Breast epithelium (tissue), 4 donors: ENCODE data around the gene OTUB2. TPM values are rescaled to one million over a fixed set of nuclear protein-coding genes. Genes with fewer than 3 reads are reported as not detected.

Experiments
- DNase-seq, 2 donors: peaks; one replicate each; pipeline ENCODE4 v3.0.0-alpha.2; 2019; ENCODE audit warnings: low spot score in 2 of 2
- H3K27ac ChIP-seq, 2 donors: fragments of 200-600 bp; sonication (generic) in 1 of 2; one replicate each; pipeline ENCODE4 v1.5.1; 2016 to 2019; ENCODE audit warnings: mild to moderate bottlenecking in 1 of 2
- H3K27me3 ChIP-seq, 2 donors: fragments of 200-600 bp; sonication (generic) in 1 of 2; one replicate each; pipeline versions ENCODE4 v1.5.1 to v1.6.0; 2017 to 2019; ENCODE audit warnings: control low read depth in 1 of 2, mild to moderate bottlenecking in 1 of 2
- H3K36me3 ChIP-seq: fragments of 200-600 bp; one replicate; pipeline ENCODE4 v1.5.1; 2019
- H3K4me1 ChIP-seq, 2 donors: fragments of 200-600 bp; sonication (generic); one replicate each; pipeline ENCODE4 v1.5.1; 2016 to 2019; ENCODE audit warnings: control low read depth in 1 of 2
- H3K4me3 ChIP-seq, 3 donors: fragments of 200-600 bp; sonication (generic); 1 replicate in 2 of 3; 2 replicates in 1 of 3; pipeline ENCODE4 v1.5.1; 2016 to 2019; ENCODE audit warnings: mild to moderate bottlenecking in 3 of 3, moderate library complexity in 2 of 3
- H3K9me3 ChIP-seq, 2 donors: fragments of 200-600 bp; sonication (generic) in 1 of 2; one replicate each; pipeline ENCODE4 v1.5.1; 2016 to 2019; ENCODE audit warnings: control low read depth in 1 of 2
- POLR2A ChIP-seq: fragments of 450-650 bp; IDR thresholded peaks from one replicate; pipeline ENCODE4 v1.6.1; 2016; ENCODE audit warnings: antibody characterized with exemption, mild to moderate bottlenecking, moderate library complexity
- POLR2AphosphoS5 ChIP-seq, 3 donors: sonication (generic); formaldehyde crosslinking; IDR thresholded peaks; one replicate each; pipeline ENCODE4 v1.6.1; 2017; ENCODE audit warnings: antibody characterized with exemption in 3 of 3
- intact Hi-C: fragments of 100-400 bp; cut with DNase I; formaldehyde crosslinking; loops from one replicate; pipeline ENCODE4 v1.15.1; 2023; ENCODE audit warnings: low total_unique reads
- total RNA-seq, 3 donors: library from RNA; depleted of rRNA; stranded (reverse); fragments of >200 nt; gene quantifications; one replicate each; pipeline ENCODE4 v1.1.0, GENCODE V29; 2016
- TF ChIP-seq, protein P1 (sequence below), 3 donors: fragments of 450-650 bp; IDR thresholded peaks; one replicate each; pipeline ENCODE4 v1.5.1; 2016 to 2017; ENCODE audit warnings: antibody characterized with exemption in 3 of 3, mild to moderate bottlenecking in 3 of 3, moderate library complexity in 3 of 3

OTUB2 gene
- total RNA-seq, 3 donors from 2014 or later, result 0.64 to 1.6 (median 0.73) TPM

DNA sequence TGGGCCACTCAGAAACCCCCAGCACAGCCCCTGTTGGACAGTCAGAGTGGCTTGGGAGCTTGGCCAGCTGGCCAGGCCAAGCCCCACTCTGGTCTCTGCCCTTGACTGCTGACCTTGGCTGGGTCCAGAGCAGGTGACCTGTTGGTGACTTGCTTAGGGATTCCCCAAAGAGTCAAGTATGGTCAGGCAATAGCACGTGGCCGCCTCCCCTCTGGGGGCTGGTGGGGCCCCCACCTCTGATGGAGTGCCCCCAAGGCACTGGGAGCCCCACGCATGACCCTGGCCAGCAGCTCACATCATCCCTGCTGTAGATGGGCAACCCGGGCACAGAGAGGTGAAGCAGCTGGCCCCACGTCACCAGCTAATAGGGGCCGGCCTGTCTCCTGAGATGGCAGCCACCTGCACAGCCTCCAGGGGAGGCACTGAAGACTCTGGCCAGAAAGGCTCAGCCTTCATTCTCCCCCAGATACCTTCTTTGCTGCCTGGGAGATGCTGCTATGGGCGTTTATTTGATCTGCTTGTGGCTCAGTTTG lies 27.2 kb upstream of the OTUB2 start:
- Histone ChIP-seq H3K4me3 (no peak overlapping the region), H3K9me3 (no peaks in the 10 kb centered on the region), H3K27ac (no peak overlapping the region), H3K36me3 (no peaks in the 10 kb centered on the region), H3K27me3 (peaks cover 0 to 10% of the 10 kb centered on the region in 2 donors), H3K4me1 (no peaks in the 10 kb centered on the region)
- TF ChIP-seq POLR2AphosphoS5 (IDR thresholded peaks at IDR 0.05) (no peak), POLR2A (no peak)
- TF ChIP-seq, protein P1, sequence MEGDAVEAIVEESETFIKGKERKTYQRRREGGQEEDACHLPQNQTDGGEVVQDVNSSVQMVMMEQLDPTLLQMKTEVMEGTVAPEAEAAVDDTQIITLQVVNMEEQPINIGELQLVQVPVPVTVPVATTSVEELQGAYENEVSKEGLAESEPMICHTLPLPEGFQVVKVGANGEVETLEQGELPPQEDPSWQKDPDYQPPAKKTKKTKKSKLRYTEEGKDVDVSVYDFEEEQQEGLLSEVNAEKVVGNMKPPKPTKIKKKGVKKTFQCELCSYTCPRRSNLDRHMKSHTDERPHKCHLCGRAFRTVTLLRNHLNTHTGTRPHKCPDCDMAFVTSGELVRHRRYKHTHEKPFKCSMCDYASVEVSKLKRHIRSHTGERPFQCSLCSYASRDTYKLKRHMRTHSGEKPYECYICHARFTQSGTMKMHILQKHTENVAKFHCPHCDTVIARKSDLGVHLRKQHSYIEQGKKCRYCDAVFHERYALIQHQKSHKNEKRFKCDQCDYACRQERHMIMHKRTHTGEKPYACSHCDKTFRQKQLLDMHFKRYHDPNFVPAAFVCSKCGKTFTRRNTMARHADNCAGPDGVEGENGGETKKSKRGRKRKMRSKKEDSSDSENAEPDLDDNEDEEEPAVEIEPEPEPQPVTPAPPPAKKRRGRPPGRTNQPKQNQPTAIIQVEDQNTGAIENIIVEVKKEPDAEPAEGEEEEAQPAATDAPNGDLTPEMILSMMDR (IDR thresholded peaks at IDR 0.05), result no peak
- DNase-seq, result no peak
- intact Hi-C loops, result no loop called here

DNA sequence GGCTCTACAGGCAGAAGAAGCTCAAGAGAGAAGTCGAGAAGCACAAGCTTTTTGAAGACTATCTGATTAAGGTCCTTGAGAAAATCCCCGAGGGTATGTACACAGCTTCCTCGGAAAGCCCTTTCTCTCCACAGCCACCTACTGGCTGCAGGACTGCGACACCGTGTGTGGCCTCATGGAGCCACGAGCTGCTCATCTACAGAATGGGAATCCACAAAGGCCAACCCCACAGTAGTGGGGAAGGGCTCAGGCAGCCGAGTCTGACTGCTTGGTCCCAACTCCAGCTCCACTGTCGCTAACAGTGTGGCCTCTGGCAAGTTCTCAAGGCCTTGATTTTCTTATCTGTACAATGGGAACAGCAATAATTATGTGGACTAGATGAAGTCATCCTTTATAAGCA lies 26.6 kb upstream of the OTUB2 start:
- Histone ChIP-seq H3K27ac (no peak overlapping the region), H3K4me1 (no peaks in the 10 kb centered on the region), H3K4me3 (no peak overlapping the region), H3K27me3 (peaks cover 0 to 15% of the 10 kb centered on the region in 2 donors), H3K9me3 (no peaks in the 10 kb centered on the region), H3K36me3 (no peaks in the 10 kb centered on the region)
- intact Hi-C loops, result no loop called here
- TF ChIP-seq POLR2AphosphoS5 (IDR thresholded peaks at IDR 0.05) (no peak), POLR2A (no peak)
- TF ChIP-seq, protein P1 (IDR thresholded peaks at IDR 0.05), result no peak
- no peak for DNase-seq

DNA sequence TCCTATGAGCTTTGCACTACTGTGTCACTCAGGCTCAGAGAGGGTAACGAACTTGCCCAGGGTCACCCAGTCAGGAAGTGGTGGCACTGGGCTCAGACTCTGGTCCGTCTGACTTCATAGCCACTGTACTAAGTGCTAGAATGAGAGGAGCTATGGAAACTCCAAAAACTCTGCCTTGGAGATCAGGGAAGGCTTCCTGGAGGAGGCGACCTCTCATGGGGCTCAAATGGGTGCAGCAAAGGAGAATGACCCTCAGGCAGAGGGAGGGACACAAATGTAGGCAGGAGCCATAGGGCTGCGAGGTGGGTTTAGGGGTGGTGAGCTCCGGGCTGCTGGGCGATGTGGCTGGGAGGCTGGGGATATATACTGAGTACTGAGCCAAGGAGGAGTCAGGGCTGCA lies 25.9 kb upstream of the OTUB2 start:
- no peaks in the 10 kb centered on the region for H3K9me3 ChIP-seq
- no peaks in the 10 kb centered on the region for H3K4me1 ChIP-seq
- intact Hi-C loops, result no loop called here
- H3K36me3 ChIP-seq, result no peaks in the 10 kb centered on the region
- no peak for DNase-seq
- no peak overlapping the region for H3K27ac ChIP-seq
- TF ChIP-seq POLR2A (no peak), POLR2AphosphoS5 (IDR thresholded peaks at IDR 0.05) (no peak)
- TF ChIP-seq, protein P1 (IDR thresholded peaks at IDR 0.05), result no peak
- H3K27me3 ChIP-seq, result peaks cover 0 to 15% of the 10 kb centered on the region in 2 donors
- no peak overlapping the region for H3K4me3 ChIP-seq

DNA sequence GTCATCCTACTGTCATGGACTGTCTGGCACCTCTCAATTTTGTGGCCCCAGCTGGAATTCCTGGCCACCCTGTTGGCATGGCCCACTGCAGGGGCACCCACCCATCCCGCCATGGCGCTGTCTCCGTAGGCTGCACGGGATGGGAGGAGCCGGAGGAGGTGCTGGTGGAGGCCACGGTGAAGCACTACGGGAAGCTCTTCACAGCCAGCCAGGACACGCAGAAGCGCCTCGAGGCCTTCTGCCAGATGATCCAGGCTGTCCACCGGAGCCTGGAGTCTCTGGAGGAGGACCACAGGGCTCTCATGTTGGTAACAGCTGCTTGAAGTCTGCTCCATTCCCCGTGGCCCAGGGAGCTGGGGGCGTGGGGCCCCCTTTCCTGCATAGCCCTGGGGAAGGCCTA lies 25.1 kb upstream of the OTUB2 start:
- no peak for TF ChIP-seq POLR2AphosphoS5 (IDR thresholded peaks at IDR 0.05)
- TF ChIP-seq POLR2A, result no peak
- TF ChIP-seq, protein P1 (IDR thresholded peaks at IDR 0.05), result no peak
- H3K9me3 ChIP-seq, result no peaks in the 10 kb centered on the region
- no peaks in the 10 kb centered on the region for H3K4me1 ChIP-seq
- DNase-seq, result no peak
- H3K27ac ChIP-seq, result no peak overlapping the region
- H3K4me3 ChIP-seq, result peak overlapping the region in 1 of 3 donors; percentile 27
- intact Hi-C loops, result no loop called here
- H3K36me3 ChIP-seq, result no peaks in the 10 kb centered on the region
- peaks cover 0 to 15% of the 10 kb centered on the region in 2 donors for H3K27me3 ChIP-seq

DNA sequence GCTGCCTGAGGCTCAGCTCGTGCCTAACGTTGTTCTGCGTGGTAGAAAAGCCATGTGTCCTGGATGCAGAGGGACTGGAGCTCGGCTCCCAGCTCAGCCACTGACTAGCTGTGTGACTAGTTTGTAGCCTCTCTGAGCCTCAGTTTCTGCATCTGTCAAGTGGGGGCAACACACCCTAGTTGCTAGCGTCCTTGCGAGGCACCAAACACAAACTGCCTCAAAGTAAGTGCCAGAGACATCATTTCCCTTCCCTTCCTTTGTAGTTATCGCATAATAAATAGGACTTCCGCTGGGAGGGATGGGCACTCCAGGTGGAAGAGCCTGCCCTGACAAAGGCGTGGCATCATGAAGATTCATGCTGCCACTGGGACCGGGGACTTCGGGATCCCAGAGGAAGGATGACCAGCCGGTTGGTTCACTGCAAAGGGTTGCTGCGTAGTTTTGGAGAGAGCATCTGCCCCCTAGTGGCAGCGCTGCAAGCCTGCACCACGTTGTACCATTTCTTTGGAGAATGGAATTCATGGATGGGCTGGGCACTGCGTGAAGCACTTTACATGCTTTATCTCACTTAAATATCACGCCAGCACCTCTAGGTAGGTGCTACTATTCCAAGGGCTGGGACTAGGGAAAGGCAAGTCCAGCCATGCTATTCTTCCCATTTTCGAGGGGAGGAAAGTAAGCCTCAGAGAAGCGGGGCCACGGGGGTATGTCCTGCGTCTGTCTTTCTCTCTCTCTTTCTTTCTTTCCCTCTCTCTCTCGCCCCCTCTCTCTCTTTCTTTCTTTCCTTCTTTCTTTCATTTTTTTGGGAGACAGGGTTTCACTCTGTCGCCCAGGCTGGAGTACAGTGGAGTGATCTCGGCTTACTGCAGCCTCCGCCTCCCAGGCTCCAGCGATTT lies 24.4 kb upstream of the OTUB2 start:
- peak; percentile 37 to 63 for DNase-seq
- Histone ChIP-seq H3K4me1 (no peaks in the 10 kb centered on the region), H3K4me3 (peak overlapping the region in 1 of 3 donors; percentile 27), H3K9me3 (no peaks in the 10 kb centered on the region), H3K27me3 (peaks cover 0 to 12% of the 10 kb centered on the region in 2 donors), H3K36me3 (no peaks in the 10 kb centered on the region), H3K27ac (no peak overlapping the region)
- TF ChIP-seq, protein P1 (IDR thresholded peaks at IDR 0.05), result peak; percentile 83 to 93 (median 83)
- TF ChIP-seq POLR2AphosphoS5 (IDR thresholded peaks at IDR 0.05), result peak in 1 of 3 donors; percentile 19
- TF ChIP-seq POLR2A, result no peak
- intact Hi-C loops, result no loop called here
